Measurements from ENCODE around the gene HNRNPL.
"Not testable (repeated sequence)": the region's sequence is repeated elsewhere in the genome, so short reads cannot be mapped to it uniquely, and the experiment has no call there.

Gene HNRNPL

GRCh38 chr19:38805180-38805579, 44.6 kb downstream of the HNRNPL start:
- H3K4me3 ChIP-seq (ENCODE audit: control insufficient read depth, low read depth, low read length) = no peak overlapping the region
- DNase-seq (ENCODE audit: low read depth) = peak; percentile 14
- TF ChIP-seq, protein P1, sequence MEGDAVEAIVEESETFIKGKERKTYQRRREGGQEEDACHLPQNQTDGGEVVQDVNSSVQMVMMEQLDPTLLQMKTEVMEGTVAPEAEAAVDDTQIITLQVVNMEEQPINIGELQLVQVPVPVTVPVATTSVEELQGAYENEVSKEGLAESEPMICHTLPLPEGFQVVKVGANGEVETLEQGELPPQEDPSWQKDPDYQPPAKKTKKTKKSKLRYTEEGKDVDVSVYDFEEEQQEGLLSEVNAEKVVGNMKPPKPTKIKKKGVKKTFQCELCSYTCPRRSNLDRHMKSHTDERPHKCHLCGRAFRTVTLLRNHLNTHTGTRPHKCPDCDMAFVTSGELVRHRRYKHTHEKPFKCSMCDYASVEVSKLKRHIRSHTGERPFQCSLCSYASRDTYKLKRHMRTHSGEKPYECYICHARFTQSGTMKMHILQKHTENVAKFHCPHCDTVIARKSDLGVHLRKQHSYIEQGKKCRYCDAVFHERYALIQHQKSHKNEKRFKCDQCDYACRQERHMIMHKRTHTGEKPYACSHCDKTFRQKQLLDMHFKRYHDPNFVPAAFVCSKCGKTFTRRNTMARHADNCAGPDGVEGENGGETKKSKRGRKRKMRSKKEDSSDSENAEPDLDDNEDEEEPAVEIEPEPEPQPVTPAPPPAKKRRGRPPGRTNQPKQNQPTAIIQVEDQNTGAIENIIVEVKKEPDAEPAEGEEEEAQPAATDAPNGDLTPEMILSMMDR (conservative IDR thresholded peaks at IDR 0.05; ENCODE audit: control insufficient read depth, insufficient read depth, low read depth, low read length) = no peak

DNA sequence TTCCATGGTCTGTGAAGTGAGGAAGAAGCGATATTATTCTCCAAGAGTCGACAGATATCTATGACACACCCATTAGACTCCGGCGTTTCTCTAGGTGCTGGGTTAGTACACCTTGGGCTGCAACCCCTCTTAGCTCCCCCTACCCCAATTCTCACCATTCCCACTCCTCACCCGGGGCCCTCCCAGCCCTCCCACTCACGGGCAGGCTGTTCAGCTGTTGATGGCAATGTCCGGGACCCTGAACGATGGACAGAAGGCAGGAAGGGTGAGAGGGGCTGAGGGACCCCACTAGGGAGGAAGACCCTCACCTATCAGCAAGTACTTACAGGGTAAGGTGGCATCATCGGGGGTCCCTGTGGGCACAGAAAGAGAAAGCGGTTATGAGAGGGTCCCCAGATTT, 46.2 kb downstream of the HNRNPL start:
- TF ChIP-seq, protein P1 (conservative IDR thresholded peaks at IDR 0.05; ENCODE audit: control insufficient read depth, insufficient read depth, low read depth, low read length) = no peak
- DNase-seq (ENCODE audit: low read depth) = no peak
- H3K4me3 ChIP-seq (ENCODE audit: control insufficient read depth, low read depth, low read length) = no peak overlapping the region

DNA sequence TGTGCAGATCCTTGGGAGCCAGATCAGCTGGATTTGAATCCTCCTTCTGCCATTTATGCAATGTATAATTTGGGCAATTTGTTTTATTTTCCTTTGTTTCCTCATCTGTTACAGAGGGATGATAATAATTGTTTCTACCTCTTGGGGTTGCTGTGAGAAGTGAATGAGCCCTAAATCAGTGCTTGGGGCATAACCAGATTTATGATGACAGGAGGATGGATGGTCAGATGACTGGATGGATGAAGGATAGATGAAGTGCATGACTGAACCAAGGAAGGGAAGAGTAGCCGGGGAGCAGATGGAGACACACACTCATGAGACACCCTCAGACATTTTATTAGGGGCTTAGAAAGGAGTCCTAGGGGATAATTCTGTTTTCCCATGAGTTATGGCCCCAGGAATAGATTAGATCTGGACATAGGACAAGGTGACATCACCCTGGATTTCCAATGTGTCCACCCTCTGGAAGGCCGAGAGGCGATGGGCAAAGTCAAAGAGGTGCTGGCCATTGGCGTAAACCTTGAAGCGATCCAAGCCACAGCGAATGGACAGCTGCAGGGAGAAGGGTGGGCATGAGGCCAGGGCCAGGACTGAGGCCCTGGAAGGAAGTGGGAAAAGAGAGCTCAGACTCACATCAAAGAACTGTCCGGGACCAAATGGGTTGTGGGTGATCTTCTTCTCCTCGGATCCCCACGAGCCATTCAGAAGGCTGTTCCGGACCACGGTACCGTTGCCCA, 48.3 kb downstream of the HNRNPL start:
- no peak overlapping the region for H3K4me3 ChIP-seq (ENCODE audit: control insufficient read depth, low read depth, low read length)
- TF ChIP-seq, protein P1 (conservative IDR thresholded peaks at IDR 0.05; ENCODE audit: control insufficient read depth, insufficient read depth, low read depth, low read length) = no peak
- DNase-seq (ENCODE audit: low read depth) = no peak

DNA sequence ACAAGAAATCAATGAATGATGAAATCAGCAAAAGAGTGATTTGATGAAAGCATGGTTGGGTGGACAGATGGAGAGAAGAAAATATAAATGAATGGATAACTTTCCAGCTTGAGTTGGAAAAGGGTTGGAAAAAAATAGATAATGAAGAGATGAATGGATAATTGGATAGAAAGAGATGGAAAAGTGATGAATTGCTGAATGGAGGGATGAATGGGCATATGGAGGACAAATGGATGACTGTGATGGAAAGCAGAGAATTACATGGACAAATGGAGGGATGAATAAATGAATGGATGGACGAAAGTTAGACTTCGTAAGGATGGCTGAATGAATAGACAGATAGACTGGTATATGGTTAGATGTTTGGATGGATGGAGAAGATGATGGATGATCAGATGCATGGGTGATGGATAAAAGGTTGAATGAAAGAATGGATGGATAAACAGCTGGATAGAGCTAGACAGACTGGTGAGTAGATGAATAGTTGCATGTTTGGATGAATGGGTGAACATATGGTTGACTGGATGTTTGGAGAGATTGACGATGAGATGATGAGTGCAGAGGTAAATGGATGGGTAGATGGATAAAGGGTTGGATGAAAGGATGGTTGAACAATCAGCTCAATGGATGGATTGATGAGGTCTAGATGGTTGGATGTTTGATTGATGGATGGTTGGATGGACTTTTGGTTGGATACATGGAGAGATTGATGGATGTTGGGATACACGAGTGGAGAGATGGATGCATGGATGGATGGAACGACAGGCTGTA, 49.0 kb downstream of the HNRNPL start:
- no peak overlapping the region for H3K4me3 ChIP-seq (ENCODE audit: control insufficient read depth, low read depth, low read length)
- TF ChIP-seq, protein P1 (conservative IDR thresholded peaks at IDR 0.05; ENCODE audit: control insufficient read depth, insufficient read depth, low read depth, low read length) = no peak
- no peak for DNase-seq (ENCODE audit: low read depth)

DNA sequence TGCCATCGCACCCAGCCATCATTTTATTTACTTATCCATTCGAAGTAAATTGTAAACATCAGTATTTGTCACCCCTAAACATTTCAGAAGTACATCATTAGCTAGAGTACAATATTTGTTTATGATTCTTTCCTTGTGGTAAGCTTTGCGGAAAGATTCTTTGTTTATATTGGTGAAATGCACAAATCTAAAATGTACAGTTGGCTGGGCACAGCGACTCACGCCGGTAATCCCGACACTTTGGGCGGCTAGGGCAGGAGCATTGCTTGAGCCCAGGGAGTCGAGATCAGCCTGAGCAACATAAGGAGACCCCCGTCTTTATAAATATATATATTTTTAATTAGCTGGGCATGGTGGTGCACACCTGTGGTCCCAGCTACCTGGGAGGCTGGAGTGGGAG, 50.7 kb downstream of the HNRNPL start:
- DNase-seq (ENCODE audit: low read depth) = no peak
- TF ChIP-seq, protein P1 (conservative IDR thresholded peaks at IDR 0.05; ENCODE audit: control insufficient read depth, insufficient read depth, low read depth, low read length) = no peak
- H3K4me3 ChIP-seq (ENCODE audit: control insufficient read depth, low read depth, low read length) = no peak overlapping the region

DNA sequence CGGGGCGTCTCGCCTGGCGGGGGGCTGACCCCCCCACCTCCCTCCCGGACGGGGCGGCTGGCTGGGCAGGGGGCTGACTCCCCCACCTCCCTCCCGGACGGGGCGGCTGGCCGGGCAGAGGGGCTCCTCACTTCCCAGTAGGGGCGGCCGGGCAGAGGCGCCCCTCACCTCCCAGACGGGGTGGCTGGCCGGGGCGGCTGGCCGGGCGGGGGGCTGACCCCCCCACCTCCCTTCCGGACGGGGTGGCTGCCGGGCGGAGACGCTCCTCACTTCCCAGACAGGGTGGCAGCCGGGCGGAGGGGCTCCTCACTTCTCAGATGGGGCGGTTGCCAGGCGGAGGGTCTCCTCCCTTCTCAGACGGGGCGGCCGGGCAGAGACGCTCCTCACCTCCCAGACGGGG, 52.0 kb downstream of the HNRNPL start:
- not testable (repeated sequence) for H3K4me3 ChIP-seq (ENCODE audit: control insufficient read depth, low read depth, low read length); DNase-seq (ENCODE audit: low read depth)

DNA sequence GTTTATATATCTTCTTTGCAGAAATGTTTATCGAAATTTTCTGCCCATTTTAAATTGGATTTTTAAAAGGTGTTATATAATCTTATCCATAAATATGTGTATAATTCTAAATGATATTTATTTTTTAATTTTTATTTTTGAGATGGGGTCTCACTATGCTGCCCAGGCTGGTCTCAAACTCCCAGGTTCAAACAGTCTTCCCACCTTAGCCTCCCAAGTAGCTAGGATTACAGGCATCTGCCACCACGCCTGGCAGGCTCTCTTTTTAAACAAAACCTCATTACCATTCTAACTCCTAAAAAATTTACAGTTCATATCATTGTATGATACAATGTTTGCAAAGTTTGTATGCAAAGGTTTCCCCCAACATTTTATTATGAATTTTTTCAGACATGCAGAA, 53.6 kb downstream of the HNRNPL start:
- no peak for DNase-seq (ENCODE audit: low read depth)
- no peak overlapping the region for H3K4me3 ChIP-seq (ENCODE audit: control insufficient read depth, low read depth, low read length)
- TF ChIP-seq, protein P1 (conservative IDR thresholded peaks at IDR 0.05; ENCODE audit: control insufficient read depth, insufficient read depth, low read depth, low read length) = no peak

Data from fibroblast of mammary gland (primary cell).